HCT116 (cell line): ENCODE results near the gene KCNH6. TPM values are rescaled to one million over a fixed set of nuclear protein-coding genes. Genes with fewer than 3 reads are reported as not detected.

Experiments
- ATAC-seq: fragments of 200-7000 bp; cut with Tn5 transposase; 2 replicates; pipeline ENCODE4 v1.9.1; 2020; ENCODE audit warnings: mild to moderate bottlenecking, moderate library complexity
- BruUV-seq: library from RNA; stranded (reverse); fragments of 400-500 nt; replicated peaks from 2 replicates; lab custom pipeline; 2021; lab: Mats Ljungman, UMichigan
- CTCF ChIA-PET: fragments of 300-600 bp; sonication (Branson Sonifier 250); formaldehyde crosslinking; loops from one replicate; lab custom pipeline; 2021; ENCODE audit warnings: antibody characterized with exemption; lab: Charles Lee
- POLR2A ChIA-PET: fragments of 300-600, 350-600 bp; sonication (Branson Sonifier 250); formaldehyde crosslinking; loops from one replicate; lab custom pipeline; 2021; ENCODE audit warnings: antibody characterized with exemption; lab: Charles Lee
- RAD21 ChIA-PET, 2 experiments: fragments of 300-600 bp; sonication (Branson Sonifier 250); formaldehyde crosslinking; loops; one replicate each; lab custom pipeline; 2023; ENCODE audit warnings: low total read pairs in 2 of 2; ENCODE audit not compliant: uncharacterized antibody in 2 of 2, unreplicated experiment in 2 of 2, low non-redundant PET in 1 of 2; lab: Charles Lee
- DNase-seq: peaks from one replicate; pipeline ENCODE4 v3.0.0-alpha.2; 2010; ENCODE audit warnings: low read depth, low spot score
- H2AFZ ChIP-seq: fragments of 200-600 bp; shearing (Covaris generic), sonication (generic); 2 replicates; pipeline ENCODE4 v1.6.1; 2017; ENCODE audit warnings: low read depth, mixed run types, mixed read lengths, antibody characterized with exemption, low read length; ENCODE audit not compliant: poor library complexity, severe bottlenecking
- H3K27ac ChIP-seq: 2 replicates; pipeline ENCODE4 v1.5.1; 2012; ENCODE audit warnings: low read depth, low read length
- H3K27me3 ChIP-seq: fragments of 200-600 bp; sonication (generic); 2 replicates; pipeline ENCODE4 v1.6.1; 2016; ENCODE audit warnings: mixed run types, low read length, mixed read lengths; ENCODE audit not compliant: insufficient read depth
- H3K36me3 ChIP-seq, 2 experiments: fragments of 200-500 bp in 1 of 2; fragments of 200-600 bp in 1 of 2; sonication (Bioruptor generic) in 1 of 2; sonication (generic) in 1 of 2; 2 replicates each; pipeline versions ENCODE4 v1.5.1 to v1.6.1; 2014 to 2016; ENCODE audit warnings: low read length in 2 of 2, inconsistent platforms in 1 of 2, mixed read lengths in 1 of 2, mixed run types in 1 of 2; ENCODE audit not compliant: insufficient read depth in 2 of 2, control insufficient read depth in 1 of 2
- H3K4me1 ChIP-seq, 2 experiments: fragments of 200-600 bp in 1 of 2; sonication (generic) in 1 of 2; 2 replicates each; pipeline versions ENCODE4 v1.5.1 to v1.6.1; 2012 to 2017; ENCODE audit warnings: low read length in 2 of 2, inconsistent platforms in 1 of 2, mild to moderate bottlenecking in 1 of 2, mixed read lengths in 1 of 2, mixed run types in 1 of 2, moderate library complexity in 1 of 2; ENCODE audit not compliant: insufficient read depth in 2 of 2, control insufficient read depth in 1 of 2
- H3K4me2 ChIP-seq: fragments of 200-600 bp; sonication (generic); 2 replicates; pipeline ENCODE4 v1.6.1; 2017; ENCODE audit warnings: mixed run types, low read length, mixed read lengths
- H3K4me3 ChIP-seq, 2 experiments: fragments of 200-600 bp in 1 of 2; sonication (generic) in 1 of 2; replicated peaks in 1 of 2; 2 replicates each; pipeline ENCODE4 v1.5.1; 2011 to 2016; ENCODE audit warnings: low read length in 2 of 2, control low read depth in 1 of 2, low read depth in 1 of 2, mild to moderate bottlenecking in 1 of 2, mixed read lengths in 1 of 2, mixed run types in 1 of 2
- H3K79me2 ChIP-seq: fragments of 200-600 bp; sonication (generic); 2 replicates; pipeline ENCODE4 v1.6.1; 2017; ENCODE audit warnings: mild to moderate bottlenecking, mixed run types, low read length, moderate library complexity, mixed read lengths; ENCODE audit not compliant: insufficient read depth
- H3K9ac ChIP-seq: fragments of 200-600 bp; sonication (generic); 2 replicates; pipeline ENCODE4 v1.6.1; 2016; ENCODE audit warnings: low read length, mixed read lengths
- H3K9me2 ChIP-seq: fragments of 200-600 bp; sonication (generic), shearing (Covaris generic); 2 replicates; pipeline ENCODE4 v1.6.1; 2017; ENCODE audit warnings: mixed run types, mild to moderate bottlenecking, moderate library complexity; ENCODE audit not compliant: insufficient read depth
- H3K9me3 ChIP-seq, 2 experiments: fragments of 200-500 bp in 1 of 2; fragments of 200-600 bp in 1 of 2; sonication (Bioruptor generic) in 1 of 2; sonication (generic) in 1 of 2; 2 replicates each; pipeline ENCODE4 v1.6.1; 2014 to 2017; ENCODE audit warnings: low read length in 2 of 2, mixed read lengths in 2 of 2, inconsistent platforms in 1 of 2, low read depth in 1 of 2, mild to moderate bottlenecking in 1 of 2, mixed run types in 1 of 2, moderate library complexity in 1 of 2; ENCODE audit not compliant: control insufficient read depth in 1 of 2, insufficient read depth in 1 of 2
- H4K20me1 ChIP-seq: fragments of 200-600 bp; sonication (generic), shearing (Covaris generic); 2 replicates; pipeline ENCODE4 v1.6.1; 2017; ENCODE audit warnings: mixed run types, mild to moderate bottlenecking, moderate library complexity; ENCODE audit not compliant: insufficient read depth
- CBX3 ChIP-seq: IDR thresholded peaks from 2 replicates; pipeline ENCODE4 v1.6.1; 2012; ENCODE audit warnings: low read depth
- CEBPB ChIP-seq: IDR thresholded peaks from 2 replicates; pipeline ENCODE4 v1.6.1; 2012; ENCODE audit warnings: low read depth
- CTCF ChIP-seq, 3 experiments: fragments of 200-600 bp in 1 of 3; sonication (generic) in 1 of 3; IDR thresholded peaks in 2 of 3; conservative IDR thresholded peaks in 1 of 3; 2 replicates each; pipeline ENCODE4 v1.5.1; 2012 to 2017; ENCODE audit warnings: low read depth in 2 of 3, low read length in 2 of 3, antibody characterized with exemption in 1 of 3, borderline replicate concordance in 1 of 3, control low read depth in 1 of 3, mild to moderate bottlenecking in 1 of 3, mixed read lengths in 1 of 3, mixed run types in 1 of 3, moderate library complexity in 1 of 3; ENCODE audit not compliant: insufficient read depth in 1 of 3
- ELF1 ChIP-seq: IDR thresholded peaks from 2 replicates; pipeline ENCODE4 v1.6.1; 2012; ENCODE audit warnings: low read depth, borderline replicate concordance
- EZH2 ChIP-seq: fragments of 200-600 bp; sonication (generic); IDR thresholded peaks from 2 replicates; pipeline ENCODE4 v1.6.1; 2017; ENCODE audit warnings: antibody characterized with exemption, mixed run types
- EZH2phosphoT487 ChIP-seq: fragments of 200-600 bp; IDR thresholded peaks from 2 replicates; pipeline ENCODE4 v1.6.1; 2018; ENCODE audit warnings: antibody characterized with exemption, borderline replicate concordance
- FOSL1 ChIP-seq: IDR thresholded peaks from 2 replicates; pipeline ENCODE4 v1.6.1; 2012; ENCODE audit warnings: low read depth
- POLR2A ChIP-seq: IDR thresholded peaks from 2 replicates; pipeline ENCODE4 v1.7.0; 2011; ENCODE audit warnings: borderline replicate concordance; ENCODE audit not compliant: insufficient read depth, insufficient read length; ENCODE audit errors: extremely low read depth
- POLR2AphosphoS5 ChIP-seq: IDR thresholded peaks from 2 replicates; pipeline ENCODE4 v1.6.1; 2011; ENCODE audit warnings: mild to moderate bottlenecking, low read depth, low read length, moderate library complexity
- RAD21 ChIP-seq: IDR thresholded peaks from 2 replicates; pipeline ENCODE4 v1.6.1; 2012; ENCODE audit warnings: low read depth, mild to moderate bottlenecking
- SP1 ChIP-seq: IDR thresholded peaks from 2 replicates; pipeline ENCODE4 v1.6.1; 2012; ENCODE audit warnings: low read depth
- TCF7L2 ChIP-seq: IDR thresholded peaks from 2 replicates; pipeline ENCODE4 v1.7.0; 2011; ENCODE audit warnings: borderline replicate concordance, inconsistent platforms; ENCODE audit not compliant: insufficient read depth, insufficient read length; ENCODE audit errors: extremely low read depth
- ZFX ChIP-seq: fragments of 450-650 bp; IDR thresholded peaks from 2 replicates; pipeline ENCODE4 v1.6.1; 2017
- ZNF274 ChIP-seq: fragments of 200-500 bp; sonication (Bioruptor generic); IDR thresholded peaks from 2 replicates; pipeline ENCODE4 v1.6.1; 2014; ENCODE audit warnings: mild to moderate bottlenecking, low read depth, low read length, inconsistent platforms
- intact Hi-C: fragments of 100-400 bp; cut with micrococcal nuclease; formaldehyde crosslinking; loops from 2 replicates; pipeline ENCODE4 v1.10.0; 2022
- total RNA-seq: library from RNA; stranded (reverse); gene quantifications from one replicate; pipeline ENCODE4 v1.2.1, GENCODE V29; 2021; ENCODE audit not compliant: unreplicated experiment
- TF ChIP-seq, protein P1 (sequence below): IDR thresholded peaks from 2 replicates; pipeline ENCODE4 v1.6.1; 2012; ENCODE audit warnings: low read depth

Gene KCNH6
- total RNA-seq, 1 experiment from 2014 or later = not detected

GRCh38 chr17:63500543-63501390 lies 22.4 kb upstream of the KCNH6 start:
- no peaks in the 10 kb centered on the region for H3K4me1 ChIP-seq
- intact Hi-C loops = no loop called here
- H3K4me2 ChIP-seq = no peak overlapping the region
- DNase-seq = no peak
- peaks cover 29% of the 10 kb centered on the region for H3K27me3 ChIP-seq
- no peak overlapping the region for H3K4me3 ChIP-seq
- no peak for ATAC-seq
- ChIA-PET CTCF (no interaction called here), POLR2A (no interaction called here), RAD21 (no interaction called here)
- H3K9ac ChIP-seq = no peak overlapping the region
- H3K79me2 ChIP-seq = no peaks in the 10 kb centered on the region
- peaks cover 0 to 8% of the 10 kb centered on the region in 2 experiments; a peak in 1 of 4 replicates for H3K9me3 ChIP-seq
- H3K36me3 ChIP-seq = no peaks in the 10 kb centered on the region
- H2AFZ ChIP-seq = no peak overlapping the region
- H3K27ac ChIP-seq = no peak overlapping the region
- H3K9me2 ChIP-seq = no peaks in the 10 kb centered on the region
- no peaks in the 10 kb centered on the region for H4K20me1 ChIP-seq
- no peak for TF ChIP-seq EZH2
- no peak for TF ChIP-seq POLR2A
- TF ChIP-seq POLR2AphosphoS5 = no peak
- BruUV-seq = no TSS peak

- intact Hi-C loops = no loop called here
- H3K9ac ChIP-seq = no peak overlapping the region
- no peak overlapping the region for H2AFZ ChIP-seq
- RAD21 ChIA-PET = no interaction called here
- CTCF ChIA-PET = interaction anchor here (1.3 to 1.6 kb wide), 2 partner anchors 24 to 78 kb away, joined by 3 to 5 read pairs; no protein-coding TSS in a partner anchor
- ATAC-seq = no peak
- H3K9me3 ChIP-seq = peaks cover 0 to 8% of the 10 kb centered on the region in 2 experiments; a peak in 1 of 4 replicates
- TF ChIP-seq FOSL1 (no peak), EZH2phosphoT487 (no peak), ZFX (no peak), CEBPB (no peak), TCF7L2 (no peak), CBX3 (no peak), SP1 (no peak), CTCF (IDR thresholded peaks at IDR 0.05 in 2 of 3, conservative IDR thresholded peaks at IDR 0.05 in 1 of 3; ENCODE audit: borderline replicate concordance in 1 of 3, insufficient read depth in 1 of 3, low read depth in 2 of 3, low read length in 2 of 3) (no peak), ELF1 (no peak), ZNF274 (no peak), RAD21 (no peak)
- TF ChIP-seq, protein P1, sequence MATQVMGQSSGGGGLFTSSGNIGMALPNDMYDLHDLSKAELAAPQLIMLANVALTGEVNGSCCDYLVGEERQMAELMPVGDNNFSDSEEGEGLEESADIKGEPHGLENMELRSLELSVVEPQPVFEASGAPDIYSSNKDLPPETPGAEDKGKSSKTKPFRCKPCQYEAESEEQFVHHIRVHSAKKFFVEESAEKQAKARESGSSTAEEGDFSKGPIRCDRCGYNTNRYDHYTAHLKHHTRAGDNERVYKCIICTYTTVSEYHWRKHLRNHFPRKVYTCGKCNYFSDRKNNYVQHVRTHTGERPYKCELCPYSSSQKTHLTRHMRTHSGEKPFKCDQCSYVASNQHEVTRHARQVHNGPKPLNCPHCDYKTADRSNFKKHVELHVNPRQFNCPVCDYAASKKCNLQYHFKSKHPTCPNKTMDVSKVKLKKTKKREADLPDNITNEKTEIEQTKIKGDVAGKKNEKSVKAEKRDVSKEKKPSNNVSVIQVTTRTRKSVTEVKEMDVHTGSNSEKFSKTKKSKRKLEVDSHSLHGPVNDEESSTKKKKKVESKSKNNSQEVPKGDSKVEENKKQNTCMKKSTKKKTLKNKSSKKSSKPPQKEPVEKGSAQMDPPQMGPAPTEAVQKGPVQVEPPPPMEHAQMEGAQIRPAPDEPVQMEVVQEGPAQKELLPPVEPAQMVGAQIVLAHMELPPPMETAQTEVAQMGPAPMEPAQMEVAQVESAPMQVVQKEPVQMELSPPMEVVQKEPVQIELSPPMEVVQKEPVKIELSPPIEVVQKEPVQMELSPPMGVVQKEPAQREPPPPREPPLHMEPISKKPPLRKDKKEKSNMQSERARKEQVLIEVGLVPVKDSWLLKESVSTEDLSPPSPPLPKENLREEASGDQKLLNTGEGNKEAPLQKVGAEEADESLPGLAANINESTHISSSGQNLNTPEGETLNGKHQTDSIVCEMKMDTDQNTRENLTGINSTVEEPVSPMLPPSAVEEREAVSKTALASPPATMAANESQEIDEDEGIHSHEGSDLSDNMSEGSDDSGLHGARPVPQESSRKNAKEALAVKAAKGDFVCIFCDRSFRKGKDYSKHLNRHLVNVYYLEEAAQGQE = no peak
- H3K9me2 ChIP-seq = no peaks in the 10 kb centered on the region
- POLR2A ChIA-PET = no interaction called here
- peaks cover 29% of the 10 kb centered on the region for H3K27me3 ChIP-seq
- no peak overlapping the region for H3K4me2 ChIP-seq
- no peaks in the 10 kb centered on the region for H4K20me1 ChIP-seq
- no peaks in the 10 kb centered on the region for H3K36me3 ChIP-seq
- BruUV-seq = no TSS peak
- DNase-seq = no peak
- H3K4me3 ChIP-seq = no peak overlapping the region
- no peaks in the 10 kb centered on the region for H3K4me1 ChIP-seq
- H3K79me2 ChIP-seq = no peaks in the 10 kb centered on the region
- no peak overlapping the region for H3K27ac ChIP-seq
These were observed 19.8 kb upstream of the KCNH6 start for GRCh38 chr17:63503341-63503705.
